ENCODE results near the gene UTP15.

The UTP15 gene

DNA sequence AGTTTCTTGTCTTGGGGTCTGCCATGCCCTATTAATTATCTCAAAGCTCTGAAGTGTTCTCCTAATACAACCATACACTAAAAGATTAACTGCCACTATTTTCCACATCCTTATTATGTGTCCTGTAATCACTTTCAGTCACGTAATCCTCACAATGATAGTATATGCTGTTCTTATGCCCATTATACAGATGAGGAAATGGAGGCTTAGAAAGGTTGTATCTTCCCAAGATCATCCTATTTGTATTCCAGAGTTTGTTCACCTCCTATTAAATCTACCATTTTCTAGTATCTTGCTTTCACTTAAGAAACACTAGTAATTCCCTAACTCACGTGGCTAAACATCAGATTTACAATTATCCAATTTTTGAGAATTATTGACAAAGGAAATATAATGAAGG is 57.5 kb downstream of the UTP15 start:
- DNase-seq (ENCODE audit: low read depth): no peak

DNA sequence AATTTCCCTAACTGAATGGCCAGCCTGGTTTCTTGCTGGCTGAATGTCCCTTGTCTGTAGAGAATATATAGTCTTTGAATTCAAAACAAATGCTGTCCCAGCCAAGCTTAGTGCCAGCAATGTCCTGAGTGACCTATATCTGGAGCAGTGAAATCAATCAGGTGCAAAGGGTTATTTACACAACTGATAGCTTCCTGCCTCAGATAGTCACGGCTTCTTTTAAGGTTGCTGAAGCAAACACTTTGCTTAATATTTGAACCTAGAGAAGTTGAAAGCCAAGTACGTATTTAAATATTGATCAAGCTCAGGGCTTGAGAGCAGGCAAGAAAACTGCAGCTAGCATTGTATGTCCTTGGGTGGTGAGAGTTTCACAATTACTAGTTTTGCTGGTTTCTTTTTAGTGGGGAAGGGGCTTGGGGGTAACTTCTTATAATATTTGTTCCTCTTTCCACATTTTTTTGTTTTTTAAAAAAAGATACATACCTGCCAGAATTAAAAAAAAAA is 58.4 kb downstream of the UTP15 start:
- no peak for DNase-seq (ENCODE audit: low read depth)

DNA sequence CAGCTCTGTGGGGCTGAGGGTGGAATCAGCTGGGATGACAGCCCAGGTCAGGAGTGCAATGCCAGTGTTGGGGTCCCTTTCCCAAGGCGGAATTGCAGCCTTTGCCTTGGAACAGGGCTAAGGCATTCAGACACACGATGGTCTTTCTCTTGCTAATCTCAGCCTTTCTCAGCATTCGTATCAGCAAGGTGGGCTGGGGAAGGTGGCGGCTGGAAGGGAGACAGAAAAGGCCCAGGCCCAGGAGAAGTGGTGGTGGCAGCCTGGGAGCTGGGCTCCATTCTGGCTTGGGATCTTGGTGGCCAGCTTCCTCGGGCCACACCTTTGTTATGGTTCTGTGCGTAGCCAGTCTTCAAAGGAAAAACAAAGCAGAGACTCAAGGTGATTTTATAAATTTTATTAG is 59.3 kb downstream of the UTP15 start:
- DNase-seq (ENCODE audit: low read depth): no peak

GRCh38 chr5:73625372-73625943 is 59.9 kb downstream of the UTP15 start:
- peak; percentile 34 for DNase-seq (ENCODE audit: low read depth)

DNA sequence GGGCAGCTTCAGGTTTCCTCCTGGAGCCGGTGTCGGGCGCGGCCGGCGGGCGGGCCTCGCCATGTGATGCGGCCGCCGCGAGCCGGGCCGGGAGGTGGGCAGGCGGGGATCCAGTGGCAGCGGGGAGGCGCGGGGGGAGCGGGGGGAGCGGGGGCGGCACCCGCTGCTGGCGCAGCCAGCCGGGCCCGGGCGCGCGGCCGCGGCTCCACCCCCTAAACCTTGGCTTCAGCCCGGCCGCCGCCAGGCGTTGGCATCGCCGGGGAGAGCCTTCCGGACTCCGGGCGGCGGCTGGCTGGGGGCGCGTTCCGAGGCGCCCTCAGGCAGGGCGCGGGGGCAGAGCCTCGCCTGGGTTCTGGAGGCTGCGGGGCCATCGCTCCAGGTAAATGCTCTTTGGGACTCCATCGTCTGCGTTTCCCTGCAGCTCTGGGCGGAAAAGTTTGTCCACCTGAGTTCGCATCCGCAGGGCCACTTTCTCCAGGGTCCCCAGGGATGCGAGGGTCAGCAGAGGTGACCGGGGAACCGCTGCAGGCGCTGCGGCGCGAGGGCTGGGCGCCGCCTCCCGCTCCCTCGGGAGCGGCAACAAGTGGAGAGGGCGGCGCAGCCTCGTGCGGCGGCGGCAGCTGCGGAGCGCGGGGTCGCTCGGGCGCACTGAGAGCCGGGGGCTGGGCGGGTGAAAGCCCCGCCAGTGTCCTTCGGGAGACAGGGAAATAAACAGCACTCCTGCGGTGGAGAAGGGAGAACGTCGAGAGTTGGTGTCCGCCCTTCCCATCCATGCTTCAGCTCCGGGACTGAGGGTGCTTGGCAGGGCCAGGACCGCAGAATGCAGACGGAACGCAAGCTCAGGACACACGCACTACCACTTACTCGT is 60.6 kb downstream of the UTP15 start, which contains the start of gene ARHGEF28:
Gene ARHGEF28, plus strand, starts transcription at position 253 of the 868 bp plus-strand sequence. CDS start 58,656 bp downstream, outside the sequence.
- peak; percentile 78 for DNase-seq (ENCODE audit: low read depth)

DNA sequence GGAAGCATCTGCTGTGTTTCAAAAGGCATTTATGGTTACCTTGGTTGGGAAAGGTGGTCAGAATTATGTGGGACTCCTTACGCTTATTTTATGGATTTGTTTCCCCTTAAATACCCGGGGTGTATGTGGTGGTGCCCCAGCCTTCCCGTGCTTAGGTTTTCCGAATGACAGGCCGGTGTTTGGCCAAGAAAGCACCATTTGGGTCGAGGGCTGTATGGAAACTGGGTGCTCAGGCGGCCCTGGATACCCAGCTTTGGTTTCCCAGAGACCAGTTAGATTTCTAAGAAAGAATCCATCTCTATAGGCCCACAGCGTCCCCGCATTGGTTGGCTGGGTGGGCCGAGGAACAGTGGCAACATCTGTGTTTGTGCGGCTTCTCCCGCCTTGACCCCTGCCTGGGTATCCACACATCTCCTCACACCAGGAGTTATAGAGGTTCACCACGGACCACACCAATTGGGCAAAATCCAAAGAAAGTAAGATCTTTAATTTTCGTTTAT is 61.3 kb downstream of the UTP15 start:
- no peak for DNase-seq (ENCODE audit: low read depth)

DNA sequence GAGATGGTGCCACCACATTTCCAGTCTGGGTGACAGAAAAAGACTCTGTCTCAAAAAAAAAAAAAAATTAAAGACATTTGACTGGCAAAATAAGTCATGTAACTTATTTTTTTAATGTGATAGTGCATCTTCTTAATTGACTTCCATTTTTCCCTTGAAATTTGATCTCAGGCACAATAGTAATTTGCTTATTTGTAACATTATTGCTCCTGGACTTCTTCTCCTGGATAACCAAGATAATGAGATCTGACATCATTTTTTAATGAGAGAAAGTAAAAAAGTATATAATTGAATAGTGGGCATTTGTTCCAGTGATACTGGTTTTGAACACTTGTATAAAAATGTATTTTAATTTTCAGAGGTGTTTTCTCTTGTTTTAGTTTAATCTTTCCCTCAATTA is 63.9 kb downstream of the UTP15 start:
- DNase-seq (ENCODE audit: low read depth): no peak

GRCh38 chr5:73630765-73631164 is 65.2 kb downstream of the UTP15 start:
- no peak for DNase-seq (ENCODE audit: low read depth)

DNA sequence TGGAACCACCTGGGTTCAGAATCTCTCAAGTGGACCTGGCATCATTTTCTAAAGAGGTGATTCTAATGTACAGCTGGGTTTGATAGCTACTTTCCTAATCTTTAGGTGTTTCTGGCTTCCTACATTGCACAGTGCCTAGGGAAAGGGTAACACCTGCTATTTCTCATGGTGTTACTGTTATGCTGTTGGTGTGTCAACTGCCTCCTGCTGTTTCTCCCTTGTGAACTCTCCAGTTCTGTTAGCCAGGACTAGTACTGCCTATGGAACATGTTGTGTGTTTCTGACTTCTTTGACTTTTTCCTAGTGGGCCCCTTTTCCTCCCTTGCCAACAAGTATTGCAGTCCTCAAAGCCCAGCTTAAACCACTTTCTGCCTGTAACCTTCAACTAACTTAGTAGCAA is 66.0 kb downstream of the UTP15 start:
- DNase-seq (ENCODE audit: low read depth): no peak
